ENCODE measurements around the gene CARMIL3. TPM values are rescaled to one million over a fixed set of nuclear protein-coding genes. Genes with fewer than 3 reads are reported as not detected.
A peak's percentile ranks its signal among the peaks of the same experiment; 100 is the strongest.

CARMIL3 gene
- total and polyA plus RNA-seq, 2 of the 8 experiments (the other 6 are each of a cell fraction or from before 2014, with no cell fraction given) = 6.0 to 9.0 TPM

DNA sequence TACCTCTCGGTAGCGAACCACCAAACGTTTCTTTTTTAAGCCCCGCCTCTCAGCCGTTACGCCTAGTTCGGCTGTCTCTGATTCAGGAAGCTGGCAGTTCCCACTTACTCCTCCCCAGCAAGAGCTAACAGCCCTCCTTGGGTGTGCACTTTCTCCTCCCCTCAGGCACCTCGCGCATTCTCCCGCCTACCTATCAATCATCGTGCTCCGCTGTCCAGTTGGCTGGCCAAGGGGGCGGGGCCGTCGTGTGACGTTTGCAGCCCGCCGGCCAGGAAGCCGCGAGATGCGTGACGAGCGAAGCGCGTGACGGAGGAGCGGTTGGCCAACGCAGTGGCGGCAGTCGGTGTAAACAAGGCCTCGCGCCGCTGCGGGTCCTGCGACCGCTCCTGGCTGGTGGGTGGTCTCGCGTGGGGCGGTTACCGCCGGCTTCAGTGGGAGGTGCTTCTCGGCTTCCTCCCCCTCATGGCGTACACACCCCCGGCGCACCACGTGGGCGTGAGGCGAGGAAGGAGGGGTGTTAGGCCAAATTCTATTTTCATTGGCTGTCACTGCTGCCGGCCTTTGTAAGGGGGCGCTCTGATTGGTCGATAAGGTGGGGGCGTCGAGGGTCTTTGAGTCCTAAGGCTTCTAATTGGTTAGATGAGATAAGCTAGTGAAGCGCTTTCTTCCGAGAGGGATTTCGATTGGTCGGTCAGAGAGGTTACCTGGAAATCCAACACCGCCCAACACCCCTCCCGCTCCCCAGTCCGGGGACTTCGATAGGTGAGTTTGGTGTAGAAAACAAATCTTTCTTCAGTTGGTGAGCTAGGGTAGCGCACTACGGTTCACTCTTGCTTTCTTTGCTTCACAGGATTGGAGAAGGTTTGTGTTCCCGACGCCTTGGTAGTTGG, 63.0 kb downstream of the CARMIL3 start, which contains the start of the genes DCAF11 and NRL (continued):
- TF ChIP-seq PHF8 (conservative IDR thresholded peaks at IDR 0.05; ENCODE audit: low read depth, low read length) = peak; percentile 79
- peak; percentile 94 for TF ChIP-seq CREB1 (IDR thresholded peaks at IDR 0.05)
- TF ChIP-seq TBP (IDR thresholded peaks at IDR 0.05; ENCODE audit: low read depth, low read length) = peak; percentile 66
- TF ChIP-seq SP4 (IDR thresholded peaks at IDR 0.05; ENCODE audit: low read length) = peak; percentile 84
- peak; percentile 91 for TF ChIP-seq CHD2 (IDR thresholded peaks at IDR 0.05; ENCODE audit: low read length)
- TF ChIP-seq YY1 (IDR thresholded peaks at IDR 0.05; ENCODE audit: low read depth, low read length) = 0 out of 2 replicates have a peak, but pooled peaks have one; percentile 20
- peak; percentile 39 for TF ChIP-seq ASH2L (IDR thresholded peaks at IDR 0.05; ENCODE audit: low read length)
- peak; percentile 60; the same call in 1 of the 2 replicates for TF ChIP-seq EGR1 (IDR thresholded peaks at IDR 0.05; ENCODE audit: borderline replicate concordance, low read depth, low read length)
- no peak for TF ChIP-seq CBX5 (IDR thresholded peaks at IDR 0.05; ENCODE audit: low read depth, low read length)
- no peak for TF ChIP-seq EZH2 (IDR thresholded peaks at IDR 0.05; ENCODE audit: low read depth, low read length, severe bottlenecking)
- 0 out of 2 replicates have a peak, but pooled peaks have one; percentile 13 for TF ChIP-seq CEBPB (IDR thresholded peaks at IDR 0.05; ENCODE audit: low read depth, low read length)
- peak; percentile 45 to 75 for TF ChIP-seq POLR2A (IDR thresholded peaks at IDR 0.05; ENCODE audit: control extremely low read depth in 1 of 2, low read depth in 2 of 2, low read length in 2 of 2)
- TF ChIP-seq CTBP2 (IDR thresholded peaks at IDR 0.05; ENCODE audit: borderline replicate concordance, insufficient read depth, insufficient read length, low read length) = no peak
- TF ChIP-seq JUN (IDR thresholded peaks at IDR 0.05; ENCODE audit: low read depth, low read length) = no peak
- TF ChIP-seq SIN3A (conservative IDR thresholded peaks at IDR 0.05 in 1 of 2, IDR thresholded peaks at IDR 0.05 in 1 of 2; ENCODE audit: low read depth in 1 of 2, low read length in 2 of 2) = peak; percentile 72 to 84; a peak in 3 of 4 replicates
- TF ChIP-seq POLR2AphosphoS5 (IDR thresholded peaks at IDR 0.05; ENCODE audit: low read depth, low read length) = peak; percentile 69
- peak; percentile 99 for TF ChIP-seq SP1 (IDR thresholded peaks at IDR 0.05; ENCODE audit: low read depth, low read length)
- peak; percentile 94 for TF ChIP-seq MAX (IDR thresholded peaks at IDR 0.05)
- no peak for TF ChIP-seq JUND (IDR thresholded peaks at IDR 0.05; ENCODE audit: low read length)
- TF ChIP-seq BRCA1 (IDR thresholded peaks at IDR 0.05; ENCODE audit: low read depth, low read length) = peak; percentile 75
- TF ChIP-seq TEAD4 (IDR thresholded peaks at IDR 0.05; ENCODE audit: low read depth, low read length) = no peak
- TF ChIP-seq E2F6 (IDR thresholded peaks at IDR 0.05) = peak; percentile 77
- TF ChIP-seq RFX5 (IDR thresholded peaks at IDR 0.05; ENCODE audit: borderline replicate concordance, low read depth, low read length) = 0 out of 2 replicates have a peak, but pooled peaks have one; percentile 8
- TF ChIP-seq SAP30 (IDR thresholded peaks at IDR 0.05; ENCODE audit: insufficient read depth, insufficient replicate concordance, low read length) = peak; percentile 28

All from H1 (cell line).